H1 (cell line): ENCODE data around the gene PID1. TPM values are rescaled to one million over a fixed set of nuclear protein-coding genes. Genes with fewer than 3 reads are reported as not detected.

ENCODE experiments used
- ASH2L ChIP-seq: fragments of 200-600, 300-600 bp; sonication (generic); IDR thresholded peaks from one replicate; pipeline ENCODE4 v1.7.1; 2017; ENCODE audit warnings: low read length
- CTBP2 ChIP-seq: IDR thresholded peaks from 2 replicates; pipeline ENCODE4 v1.7.0; 2011; ENCODE audit warnings: borderline replicate concordance, mild to moderate bottlenecking, moderate library complexity, mixed read lengths, low read length; ENCODE audit not compliant: insufficient read depth, insufficient read length
- HDAC6 ChIP-seq: IDR thresholded peaks from one replicate; pipeline ENCODE4 v1.7.1; 2012; ENCODE audit warnings: low read depth, mild to moderate bottlenecking, inconsistent platforms, low read length, moderate library complexity
- KDM1A ChIP-seq: fragments of 200-600, 300-600 bp; sonication (generic); IDR thresholded peaks from 2 replicates; pipeline ENCODE4 v1.7.1; 2016; ENCODE audit warnings: mild to moderate bottlenecking, low read length, borderline replicate concordance
- NANOG ChIP-seq: IDR thresholded peaks from 2 replicates; pipeline ENCODE4 v1.6.1; 2011; ENCODE audit warnings: low read length, low read depth, mild to moderate bottlenecking, inconsistent platforms; ENCODE audit not compliant: insufficient read depth, poor library complexity, severe bottlenecking
- POU5F1 ChIP-seq: IDR thresholded peaks from 2 replicates; pipeline ENCODE4 v1.6.1; 2011; ENCODE audit warnings: low read depth, mild to moderate bottlenecking, low read length, moderate library complexity
- RNF2 ChIP-seq: fragments of 200-900, 300-1000 bp; sonication (generic); IDR thresholded peaks from 2 replicates; pipeline ENCODE4 v1.7.1; 2016; ENCODE audit warnings: borderline replicate concordance, low read depth, mild to moderate bottlenecking, antibody characterized with exemption, low read length; ENCODE audit not compliant: poor library complexity, severe bottlenecking; ENCODE audit errors: missing control alignments
- SIRT6 ChIP-seq: IDR thresholded peaks from one replicate; pipeline ENCODE4 v1.7.1; 2012; ENCODE audit warnings: low read length, inconsistent platforms
- SP2 ChIP-seq: IDR thresholded peaks from 2 replicates; pipeline ENCODE4 v1.6.1; 2012; ENCODE audit warnings: mild to moderate bottlenecking, low read length, inconsistent platforms
- SRF ChIP-seq: IDR thresholded peaks from 2 replicates; pipeline ENCODE4 v1.6.1; 2011; ENCODE audit warnings: mild to moderate bottlenecking, low read depth, low read length, moderate library complexity
- polyA plus RNA-seq, 7 experiments: library from polyadenylated mRNA; depleted of rRNA in 3 of 7; stranded (reverse) in 5 of 7; unstranded in 2 of 7; fragments of >200 nt in 5 of 7; fragments of 200-250 nt in 2 of 7; gene quantifications; 1 replicate in 5 of 7; 2 replicates in 1 of 7; 4 replicates in 1 of 7; pipeline versions ENCODE4 v1.2.1 to v1.2.3, GENCODE V29; 2011 to 2013; ENCODE audit warnings: missing spikeins in 2 of 7, mixed read lengths in 2 of 7
- total RNA-seq: library from RNA; stranded (reverse); fragmentation: NEBNext Ultra II Directional; extraction: Animal tissue kit (Norgen Biotek cat#: 25700); gene quantifications from 2 replicates; pipeline ENCODE4 v1.2.1, GENCODE V29; 2021
- TF ChIP-seq, protein P1 (sequence below): fragments of 300-600 bp; sonication (generic); IDR thresholded peaks from 2 replicates; pipeline ENCODE4 v1.7.1; 2012; ENCODE audit warnings: low read length, moderate library complexity, mild to moderate bottlenecking, inconsistent platforms; ENCODE audit not compliant: insufficient replicate concordance

PID1 gene
- total and polyA plus RNA-seq, 2 of the 8 experiments (the other 6 are each of a cell fraction or from before 2014, with no cell fraction given): 1.5 to 3.3 TPM

DNA sequence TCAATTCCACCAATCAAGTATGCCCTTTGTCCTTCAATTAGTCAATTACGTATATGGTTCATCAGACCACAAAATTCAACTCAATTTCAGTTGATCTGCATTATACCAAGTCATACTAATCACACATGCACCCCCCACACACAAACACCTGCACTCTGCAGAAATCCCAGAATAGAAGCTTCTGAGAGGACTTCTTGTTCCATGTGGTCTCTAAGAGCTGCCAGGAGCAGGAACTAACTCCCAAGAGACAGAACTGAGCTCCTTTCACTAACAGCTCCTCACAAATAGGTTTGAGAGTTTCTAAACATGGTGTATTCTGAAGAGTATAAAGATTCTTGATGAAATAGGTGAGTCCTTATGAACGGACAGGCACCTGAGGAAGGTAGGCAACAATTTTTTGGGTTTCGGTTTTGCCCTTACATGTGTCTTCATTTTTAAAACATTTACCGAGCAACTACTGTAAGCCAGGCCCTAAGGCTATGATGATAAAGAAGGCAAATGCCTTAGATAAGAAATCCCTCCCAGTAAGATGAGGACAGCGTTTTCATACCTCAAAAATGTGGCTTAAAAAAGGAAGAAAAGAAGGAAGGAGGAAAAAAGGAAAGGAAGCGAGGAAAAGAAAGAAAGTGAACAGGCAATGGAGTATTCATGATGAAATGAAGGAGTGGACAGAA, 183.1 kb downstream of the PID1 start (continued):
- TF ChIP-seq, protein P1, sequence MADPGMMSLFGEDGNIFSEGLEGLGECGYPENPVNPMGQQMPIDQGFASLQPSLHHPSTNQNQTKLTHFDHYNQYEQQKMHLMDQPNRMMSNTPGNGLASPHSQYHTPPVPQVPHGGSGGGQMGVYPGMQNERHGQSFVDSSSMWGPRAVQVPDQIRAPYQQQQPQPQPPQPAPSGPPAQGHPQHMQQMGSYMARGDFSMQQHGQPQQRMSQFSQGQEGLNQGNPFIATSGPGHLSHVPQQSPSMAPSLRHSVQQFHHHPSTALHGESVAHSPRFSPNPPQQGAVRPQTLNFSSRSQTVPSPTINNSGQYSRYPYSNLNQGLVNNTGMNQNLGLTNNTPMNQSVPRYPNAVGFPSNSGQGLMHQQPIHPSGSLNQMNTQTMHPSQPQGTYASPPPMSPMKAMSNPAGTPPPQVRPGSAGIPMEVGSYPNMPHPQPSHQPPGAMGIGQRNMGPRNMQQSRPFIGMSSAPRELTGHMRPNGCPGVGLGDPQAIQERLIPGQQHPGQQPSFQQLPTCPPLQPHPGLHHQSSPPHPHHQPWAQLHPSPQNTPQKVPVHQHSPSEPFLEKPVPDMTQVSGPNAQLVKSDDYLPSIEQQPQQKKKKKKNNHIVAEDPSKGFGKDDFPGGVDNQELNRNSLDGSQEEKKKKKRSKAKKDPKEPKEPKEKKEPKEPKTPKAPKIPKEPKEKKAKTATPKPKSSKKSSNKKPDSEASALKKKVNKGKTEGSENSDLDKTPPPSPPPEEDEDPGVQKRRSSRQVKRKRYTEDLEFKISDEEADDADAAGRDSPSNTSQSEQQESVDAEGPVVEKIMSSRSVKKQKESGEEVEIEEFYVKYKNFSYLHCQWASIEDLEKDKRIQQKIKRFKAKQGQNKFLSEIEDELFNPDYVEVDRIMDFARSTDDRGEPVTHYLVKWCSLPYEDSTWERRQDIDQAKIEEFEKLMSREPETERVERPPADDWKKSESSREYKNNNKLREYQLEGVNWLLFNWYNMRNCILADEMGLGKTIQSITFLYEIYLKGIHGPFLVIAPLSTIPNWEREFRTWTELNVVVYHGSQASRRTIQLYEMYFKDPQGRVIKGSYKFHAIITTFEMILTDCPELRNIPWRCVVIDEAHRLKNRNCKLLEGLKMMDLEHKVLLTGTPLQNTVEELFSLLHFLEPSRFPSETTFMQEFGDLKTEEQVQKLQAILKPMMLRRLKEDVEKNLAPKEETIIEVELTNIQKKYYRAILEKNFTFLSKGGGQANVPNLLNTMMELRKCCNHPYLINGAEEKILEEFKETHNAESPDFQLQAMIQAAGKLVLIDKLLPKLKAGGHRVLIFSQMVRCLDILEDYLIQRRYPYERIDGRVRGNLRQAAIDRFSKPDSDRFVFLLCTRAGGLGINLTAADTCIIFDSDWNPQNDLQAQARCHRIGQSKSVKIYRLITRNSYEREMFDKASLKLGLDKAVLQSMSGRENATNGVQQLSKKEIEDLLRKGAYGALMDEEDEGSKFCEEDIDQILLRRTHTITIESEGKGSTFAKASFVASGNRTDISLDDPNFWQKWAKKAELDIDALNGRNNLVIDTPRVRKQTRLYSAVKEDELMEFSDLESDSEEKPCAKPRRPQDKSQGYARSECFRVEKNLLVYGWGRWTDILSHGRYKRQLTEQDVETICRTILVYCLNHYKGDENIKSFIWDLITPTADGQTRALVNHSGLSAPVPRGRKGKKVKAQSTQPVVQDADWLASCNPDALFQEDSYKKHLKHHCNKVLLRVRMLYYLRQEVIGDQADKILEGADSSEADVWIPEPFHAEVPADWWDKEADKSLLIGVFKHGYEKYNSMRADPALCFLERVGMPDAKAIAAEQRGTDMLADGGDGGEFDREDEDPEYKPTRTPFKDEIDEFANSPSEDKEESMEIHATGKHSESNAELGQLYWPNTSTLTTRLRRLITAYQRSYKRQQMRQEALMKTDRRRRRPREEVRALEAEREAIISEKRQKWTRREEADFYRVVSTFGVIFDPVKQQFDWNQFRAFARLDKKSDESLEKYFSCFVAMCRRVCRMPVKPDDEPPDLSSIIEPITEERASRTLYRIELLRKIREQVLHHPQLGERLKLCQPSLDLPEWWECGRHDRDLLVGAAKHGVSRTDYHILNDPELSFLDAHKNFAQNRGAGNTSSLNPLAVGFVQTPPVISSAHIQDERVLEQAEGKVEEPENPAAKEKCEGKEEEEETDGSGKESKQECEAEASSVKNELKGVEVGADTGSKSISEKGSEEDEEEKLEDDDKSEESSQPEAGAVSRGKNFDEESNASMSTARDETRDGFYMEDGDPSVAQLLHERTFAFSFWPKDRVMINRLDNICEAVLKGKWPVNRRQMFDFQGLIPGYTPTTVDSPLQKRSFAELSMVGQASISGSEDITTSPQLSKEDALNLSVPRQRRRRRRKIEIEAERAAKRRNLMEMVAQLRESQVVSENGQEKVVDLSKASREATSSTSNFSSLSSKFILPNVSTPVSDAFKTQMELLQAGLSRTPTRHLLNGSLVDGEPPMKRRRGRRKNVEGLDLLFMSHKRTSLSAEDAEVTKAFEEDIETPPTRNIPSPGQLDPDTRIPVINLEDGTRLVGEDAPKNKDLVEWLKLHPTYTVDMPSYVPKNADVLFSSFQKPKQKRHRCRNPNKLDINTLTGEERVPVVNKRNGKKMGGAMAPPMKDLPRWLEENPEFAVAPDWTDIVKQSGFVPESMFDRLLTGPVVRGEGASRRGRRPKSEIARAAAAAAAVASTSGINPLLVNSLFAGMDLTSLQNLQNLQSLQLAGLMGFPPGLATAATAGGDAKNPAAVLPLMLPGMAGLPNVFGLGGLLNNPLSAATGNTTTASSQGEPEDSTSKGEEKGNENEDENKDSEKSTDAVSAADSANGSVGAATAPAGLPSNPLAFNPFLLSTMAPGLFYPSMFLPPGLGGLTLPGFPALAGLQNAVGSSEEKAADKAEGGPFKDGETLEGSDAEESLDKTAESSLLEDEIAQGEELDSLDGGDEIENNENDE: no peak
- TF ChIP-seq SP2 (no peak), CTBP2 (no peak), HDAC6 (no peak), SRF (no peak), RNF2 (no peak), SIRT6 (no peak), KDM1A (no peak), POU5F1 (no peak), ASH2L (no peak), NANOG (no peak)
